B cell (primary cell): ENCODE measurements around the gene VAMP4. TPM values are rescaled to one million over a fixed set of nuclear protein-coding genes. Genes with fewer than 3 reads are reported as not detected.

Experiments used
- ATAC-seq: fragments of 200-7000 bp; cut with Tn5 transposase; one replicate; pipeline ENCODE4 v1.10.0; 2021; ENCODE audit warnings: low read depth, mild to moderate bottlenecking, moderate number of reproducible peaks, moderate library complexity
- CTCF ChIA-PET: fragments of 350-600 bp; sonication (Branson Sonifier 250); formaldehyde crosslinking; loops from one replicate; lab custom pipeline; 2021; ENCODE audit warnings: antibody characterized with exemption, inconsistent platforms; lab: Charles Lee
- POLR2A ChIA-PET: fragments of 350-600 bp; sonication (Branson Sonifier 250); formaldehyde crosslinking; loops from one replicate; lab custom pipeline; 2021; ENCODE audit warnings: antibody characterized with exemption; lab: Charles Lee
- DNase-seq: peaks from one replicate; pipeline ENCODE4 v3.0.0; 2013
- H2AFZ ChIP-seq: 2 replicates; pipeline ENCODE4 v1.6.1; 2012; ENCODE audit warnings: mild to moderate bottlenecking, low read depth, low read length; ENCODE audit not compliant: insufficient read depth, poor library complexity, severe bottlenecking
- H3K27ac ChIP-seq, 2 donors: 1 replicate in 1 of 2; 2 replicates in 1 of 2; pipeline ENCODE4 v1.5.1; 2012 to 2013; ENCODE audit warnings: low read length in 2 of 2, mild to moderate bottlenecking in 2 of 2, moderate library complexity in 1 of 2
- H3K27me3 ChIP-seq, 4 experiments: fragments of 200-600 bp in 1 of 4; sonication (generic) in 1 of 4; replicated peaks in 1 of 4; 1 replicate in 2 of 4; 2 replicates in 2 of 4; pipeline versions ENCODE4 v1.6.1 to v1.7.0; 2013 to 2016; ENCODE audit warnings: low read length in 3 of 4, mild to moderate bottlenecking in 2 of 4, mixed read lengths in 1 of 4, moderate library complexity in 1 of 4; ENCODE audit not compliant: insufficient read depth in 4 of 4, control insufficient read depth in 3 of 4; ENCODE audit errors: control extremely low read depth in 1 of 4
- H3K36me3 ChIP-seq, 2 experiments: replicated peaks in 1 of 2; 1 replicate in 1 of 2; 2 replicates in 1 of 2; pipeline versions ENCODE4 v1.6.1 to v1.7.1; 2013; ENCODE audit warnings: low read length in 1 of 2; ENCODE audit not compliant: insufficient read depth in 2 of 2, control insufficient read depth in 1 of 2; ENCODE audit errors: control extremely low read depth in 1 of 2, extremely low read depth in 1 of 2
- H3K4me1 ChIP-seq, 2 donors: fragments of 200-600 bp in 1 of 2; sonication (generic) in 1 of 2; 1 replicate in 1 of 2; 2 replicates in 1 of 2; pipeline versions ENCODE4 v1.5.1 to v1.6.1; 2013 to 2017; ENCODE audit warnings: low read length in 2 of 2; ENCODE audit not compliant: control insufficient read depth in 2 of 2, insufficient read depth in 2 of 2
- H3K4me2 ChIP-seq: replicated peaks from 2 replicates; pipeline ENCODE3; 2012; ENCODE audit warnings: mild to moderate bottlenecking, low read depth, low read length; ENCODE audit not compliant: poor library complexity, severe bottlenecking
- H3K4me3 ChIP-seq, 5 experiments: fragments of 200-600 bp in 1 of 5; sonication (generic) in 1 of 5; 1 replicate in 3 of 5; 2 replicates in 2 of 5; pipeline versions ENCODE4 v1.5.1 to v1.7.0; 2011 to 2016; ENCODE audit warnings: low read length in 4 of 5, mild to moderate bottlenecking in 4 of 5, low read depth in 2 of 5, control low read depth in 1 of 5, moderate library complexity in 1 of 5; ENCODE audit not compliant: insufficient read depth in 1 of 5; ENCODE audit errors: control extremely low read depth in 1 of 5, extremely low read depth in 1 of 5
- H3K79me2 ChIP-seq: fragments of 200-600 bp; sonication (generic); one replicate; pipeline ENCODE4 v1.6.0; 2016; ENCODE audit warnings: low read length; ENCODE audit not compliant: control insufficient read depth, insufficient read depth
- H3K9ac ChIP-seq: fragments of 200-600 bp; sonication (generic); 2 replicates; pipeline ENCODE4 v1.6.1; 2017; ENCODE audit warnings: mild to moderate bottlenecking, low read length, moderate library complexity
- H3K9me3 ChIP-seq, 3 donors: one replicate each; pipeline versions ENCODE4 v1.6.1 to v1.7.1; 2013; ENCODE audit warnings: low read length in 2 of 3; ENCODE audit not compliant: control insufficient read depth in 2 of 3, insufficient read depth in 1 of 3; ENCODE audit errors: control extremely low read depth in 1 of 3
- H4K20me1 ChIP-seq: 2 replicates; pipeline ENCODE4 v1.6.0; 2012; ENCODE audit warnings: mild to moderate bottlenecking, low read length; ENCODE audit not compliant: insufficient read depth, control insufficient read depth, poor library complexity, severe bottlenecking
- H3K27ac Mint-ChIP-seq: one replicate; pipeline ENCODE4 v1.8.0; 2021; ENCODE audit warnings: mixed read lengths
- H3K27me3 Mint-ChIP-seq: one replicate; pipeline ENCODE4 v1.8.0; 2021; ENCODE audit warnings: mixed read lengths
- H3K4me1 Mint-ChIP-seq: one replicate; pipeline ENCODE4 v1.8.0; 2021; ENCODE audit warnings: mixed read lengths
- H3K4me3 Mint-ChIP-seq: one replicate; pipeline ENCODE4 v1.8.0; 2021; ENCODE audit warnings: mixed read lengths
- H3K9me3 Mint-ChIP-seq: one replicate; pipeline ENCODE4 v1.8.0; 2022; ENCODE audit warnings: mixed read lengths; ENCODE audit not compliant: insufficient read depth
- EZH2 ChIP-seq: IDR thresholded peaks from 2 replicates; pipeline ENCODE4 v1.6.1; 2012; ENCODE audit warnings: borderline replicate concordance, low read depth, mild to moderate bottlenecking, moderate library complexity, low read length; ENCODE audit not compliant: insufficient read depth, poor library complexity, severe bottlenecking
- WGBS: methylation state at CpG from one replicate; pipeline ENCODE4 v1.1.5; 2013; ENCODE audit warnings: missing lambda C conversion rate; ENCODE audit not compliant: insufficient coverage; 5-methylcytosine and 5-hydroxymethylcytosine counted together
- intact Hi-C: fragments of 100-400 bp; cut with micrococcal nuclease; formaldehyde crosslinking; loops from one replicate; pipeline ENCODE4 v1.10.0; 2022
- polyA plus RNA-seq: library from polyadenylated mRNA; depleted of rRNA; stranded (reverse); fragments of >200 nt; gene quantifications from 2 replicates; pipeline ENCODE4 v1.2.3, GENCODE V29; 2012
- total RNA-seq, 2 donors: library from RNA; stranded (reverse); fragments of 120-200 nt in 1 of 2; gene quantifications; 1 replicate in 1 of 2; 2 replicates in 1 of 2; pipeline versions ENCODE4 v1.2.3 to v1.2.4, GENCODE V29; 2013 to 2022
- TF ChIP-seq, protein P1 (sequence below): fragments of 200-600 bp; IDR thresholded peaks from one replicate; pipeline ENCODE4 v1.8.0; 2022; ENCODE audit warnings: antibody characterized with exemption, mild to moderate bottlenecking

The VAMP4 gene
- total and polyA plus RNA-seq, 2 donors (not counting 1 experiment from before 2014, with no cell fraction given) = 11.6 to 21.8 TPM

DNA sequence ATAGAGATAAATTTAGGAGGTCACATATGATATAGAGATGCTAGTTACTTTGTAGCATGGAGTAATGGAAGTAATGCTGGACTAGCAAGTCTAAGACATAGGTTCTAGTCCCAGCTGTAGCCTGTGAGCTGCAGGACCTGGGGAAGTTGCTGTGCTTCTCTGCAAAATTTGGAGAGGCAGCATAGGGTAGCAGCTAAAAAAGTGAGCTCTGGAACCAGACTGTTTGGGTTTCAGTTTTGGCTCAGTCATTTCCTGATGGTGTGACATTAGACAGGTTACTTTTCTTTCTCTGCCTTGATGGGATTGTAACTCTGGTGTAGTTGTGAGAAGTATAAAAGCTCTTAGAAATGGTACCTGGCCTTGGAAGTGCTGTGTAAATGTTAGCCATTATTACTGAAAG, 42.9 kb upstream of the VAMP4 start:
- Mint-ChIP-seq H3K9me3 (no peaks in the 10 kb centered on the region), H3K4me1 (peaks cover 44% of the 10 kb centered on the region), H3K27me3 (no peaks in the 10 kb centered on the region), H3K27ac (no peak overlapping the region), H3K4me3 (peak overlapping the region; percentile 26)
- Histone ChIP-seq H3K9ac (no peak overlapping the region), H3K4me3 (no peak overlapping the region), H3K4me2 (peak overlapping the region; percentile 9), H2AFZ (no peak overlapping the region), H3K79me2 (peaks cover 54% of the 10 kb centered on the region), H3K27ac (no peak overlapping the region), H3K9me3 (no peaks in the 10 kb centered on the region), H4K20me1 (peaks cover 10% of the 10 kb centered on the region), H3K27me3 (no peaks in the 10 kb centered on the region), H3K4me1 (peaks cover 26 to 32% of the 10 kb centered on the region in 2 donors), H3K36me3 (peaks cover 7 to 59% of the 10 kb centered on the region in 2 experiments)
- DNase-seq (no peak), ATAC-seq (no peak)
- ChIA-PET CTCF (interaction anchor here (0.8 to 2.3 kb wide), 2 partner anchors 10 to 15 kb away, joined by 5 to 7 read pairs; no protein-coding TSS in a partner anchor), POLR2A (no interaction called here)
- intact Hi-C loops = loop anchor here (5.0 kb wide), 2 partner anchors 472 to 658 kb away; partner anchors contain the start of genes FMO4 and PIGC
- no peak for TF ChIP-seq EZH2
- TF ChIP-seq, protein P1, sequence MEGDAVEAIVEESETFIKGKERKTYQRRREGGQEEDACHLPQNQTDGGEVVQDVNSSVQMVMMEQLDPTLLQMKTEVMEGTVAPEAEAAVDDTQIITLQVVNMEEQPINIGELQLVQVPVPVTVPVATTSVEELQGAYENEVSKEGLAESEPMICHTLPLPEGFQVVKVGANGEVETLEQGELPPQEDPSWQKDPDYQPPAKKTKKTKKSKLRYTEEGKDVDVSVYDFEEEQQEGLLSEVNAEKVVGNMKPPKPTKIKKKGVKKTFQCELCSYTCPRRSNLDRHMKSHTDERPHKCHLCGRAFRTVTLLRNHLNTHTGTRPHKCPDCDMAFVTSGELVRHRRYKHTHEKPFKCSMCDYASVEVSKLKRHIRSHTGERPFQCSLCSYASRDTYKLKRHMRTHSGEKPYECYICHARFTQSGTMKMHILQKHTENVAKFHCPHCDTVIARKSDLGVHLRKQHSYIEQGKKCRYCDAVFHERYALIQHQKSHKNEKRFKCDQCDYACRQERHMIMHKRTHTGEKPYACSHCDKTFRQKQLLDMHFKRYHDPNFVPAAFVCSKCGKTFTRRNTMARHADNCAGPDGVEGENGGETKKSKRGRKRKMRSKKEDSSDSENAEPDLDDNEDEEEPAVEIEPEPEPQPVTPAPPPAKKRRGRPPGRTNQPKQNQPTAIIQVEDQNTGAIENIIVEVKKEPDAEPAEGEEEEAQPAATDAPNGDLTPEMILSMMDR = no peak

DNA sequence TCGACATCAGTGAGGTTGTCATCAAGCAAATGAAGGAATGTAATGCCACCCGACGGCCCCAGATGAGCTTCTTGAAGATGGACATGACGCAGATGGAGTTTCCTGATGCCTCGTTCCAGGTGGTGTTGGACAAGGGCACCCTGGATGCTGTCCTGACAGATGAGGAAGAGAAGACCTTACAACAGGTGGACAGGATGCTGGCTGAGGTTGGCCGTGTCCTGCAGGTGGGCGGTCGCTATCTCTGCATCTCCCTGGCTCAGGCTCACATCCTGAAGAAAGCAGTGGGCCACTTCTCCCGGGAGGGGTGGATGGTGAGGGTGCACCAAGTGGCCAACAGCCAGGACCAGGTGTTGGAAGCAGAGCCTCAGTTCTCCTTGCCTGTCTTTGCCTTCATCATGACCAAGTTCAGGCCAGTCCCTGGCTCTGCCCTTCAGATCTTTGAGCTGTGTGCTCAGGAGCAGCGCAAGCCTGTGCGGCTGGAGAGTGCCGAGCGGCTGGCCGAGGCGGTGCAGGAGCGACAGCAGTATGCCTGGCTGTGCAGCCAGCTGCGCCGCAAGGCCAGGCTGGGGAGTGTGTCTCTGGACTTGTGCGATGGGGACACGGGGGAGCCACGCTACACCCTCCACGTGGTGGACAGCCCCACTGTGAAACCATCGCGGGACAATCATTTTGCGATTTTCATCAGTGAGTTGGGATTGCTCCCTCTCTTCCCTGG, 42.1 kb upstream of the VAMP4 start:
- ATAC-seq (no peak), DNase-seq (no peak)
- no peak overlapping the region for H2AFZ ChIP-seq
- Mint-ChIP-seq H3K27ac (no peak overlapping the region), H3K4me3 (no peak overlapping the region), H3K9me3 (no peaks in the 10 kb centered on the region), H3K4me1 (peaks cover 44% of the 10 kb centered on the region), H3K27me3 (no peaks in the 10 kb centered on the region)
- H3K27ac ChIP-seq = no peak overlapping the region
- ChIA-PET POLR2A (no interaction called here), CTCF (interaction anchor here (0.8 kb wide), 1 partner anchor 11 kb away, joined by 5 read pairs; no protein-coding TSS in a partner anchor)
- no peak overlapping the region for H3K4me2 ChIP-seq
- TF ChIP-seq, protein P1 = no peak
- no peak for TF ChIP-seq EZH2
- H3K36me3 ChIP-seq = peaks cover 6 to 51% of the 10 kb centered on the region in 2 experiments
- intact Hi-C loops = loop anchor here (5.0 kb wide), 2 partner anchors 472 to 658 kb away; partner anchors contain the start of genes FMO4 and PIGC
- no peaks in the 10 kb centered on the region for H3K27me3 ChIP-seq
- peaks cover 26 to 32% of the 10 kb centered on the region in 2 donors for H3K4me1 ChIP-seq
- peaks cover 10% of the 10 kb centered on the region for H4K20me1 ChIP-seq
- H3K9me3 ChIP-seq = no peaks in the 10 kb centered on the region
- no peak overlapping the region for H3K9ac ChIP-seq
- no peak overlapping the region for H3K4me3 ChIP-seq
- H3K79me2 ChIP-seq = peaks cover 54% of the 10 kb centered on the region
- 97% methylated on average over 25 of the region's 25 CpGs for WGBS
